Panc1 (cell line): ENCODE results near the gene PTEN. TPM values are rescaled to one million over a fixed set of nuclear protein-coding genes. Genes with fewer than 3 reads are reported as not detected.

Source experiments
- ATAC-seq: fragments of 200-7000 bp; cut with Tn5 transposase; 2 replicates; pipeline ENCODE4 v1.9.1; 2020; ENCODE audit warnings: mild to moderate bottlenecking, moderate library complexity
- BruUV-seq: library from RNA; stranded (reverse); fragments of 400-500 nt; replicated peaks from 2 replicates; lab custom pipeline; 2021; lab: Mats Ljungman, UMichigan
- CTCF ChIA-PET: fragments of 300-600 bp; sonication (Branson Sonifier 250); formaldehyde crosslinking; loops from one replicate; lab custom pipeline; 2022; ENCODE audit warnings: antibody characterized with exemption; lab: Charles Lee
- POLR2A ChIA-PET: fragments of 300-600 bp; sonication (Branson Sonifier 250); formaldehyde crosslinking; loops from one replicate; lab custom pipeline; 2022; ENCODE audit warnings: antibody characterized with exemption; lab: Charles Lee
- DNase-seq: peaks from one replicate; pipeline ENCODE4 v3.0.0-alpha.2; 2010; ENCODE audit warnings: low read depth, low spot score
- H3K27ac ChIP-seq: 2 replicates; pipeline ENCODE4 v1.5.1; 2011; ENCODE audit warnings: mild to moderate bottlenecking, low read length, inconsistent platforms
- H3K27me3 ChIP-seq: fragments of 200-500 bp; sonication (Bioruptor generic); 2 replicates; pipeline ENCODE4 v1.6.0; 2014; ENCODE audit warnings: low read length, inconsistent platforms; ENCODE audit not compliant: control insufficient read depth, insufficient read depth
- H3K36me3 ChIP-seq: fragments of 200-500 bp; sonication (Bioruptor generic); 2 replicates; pipeline ENCODE4 v1.5.1; 2014; ENCODE audit warnings: inconsistent platforms, mild to moderate bottlenecking, low read length, moderate library complexity; ENCODE audit not compliant: control insufficient read depth, insufficient read depth
- H3K4me1 ChIP-seq: 2 replicates; pipeline ENCODE4 v1.5.1; 2011; ENCODE audit warnings: inconsistent platforms, mild to moderate bottlenecking, low read length, moderate library complexity; ENCODE audit not compliant: control insufficient read depth, insufficient read depth
- H3K4me3 ChIP-seq, 2 experiments: 2 replicates each; pipeline ENCODE4 v1.5.1; 2011 to 2012; ENCODE audit warnings: low read depth in 2 of 2, low read length in 2 of 2, mild to moderate bottlenecking in 2 of 2, inconsistent platforms in 1 of 2, moderate library complexity in 1 of 2
- H3K9me3 ChIP-seq: fragments of 200-500 bp; sonication (Bioruptor generic); 2 replicates; pipeline ENCODE4 v1.5.1; 2014; ENCODE audit warnings: low read depth, mild to moderate bottlenecking, inconsistent platforms, low read length, moderate library complexity; ENCODE audit not compliant: control insufficient read depth, insufficient read depth
- CTCF ChIP-seq: fragments of 450-650 bp; IDR thresholded peaks from 2 replicates; pipeline ENCODE4 v1.5.1; 2017; ENCODE audit warnings: mild to moderate bottlenecking
- POLR2AphosphoS5 ChIP-seq: IDR thresholded peaks from 2 replicates; pipeline ENCODE4 v1.6.1; 2012; ENCODE audit warnings: mild to moderate bottlenecking, low read depth, low read length, moderate library complexity
- REST ChIP-seq, 2 experiments: IDR thresholded peaks; 2 replicates each; pipeline ENCODE4 v1.6.1; 2011 to 2012; ENCODE audit warnings: low read depth in 2 of 2, control low read depth in 1 of 2, low read length in 1 of 2, mild to moderate bottlenecking in 1 of 2, moderate library complexity in 1 of 2; ENCODE audit not compliant: insufficient read depth in 1 of 2
- SIN3A ChIP-seq: IDR thresholded peaks from 2 replicates; pipeline ENCODE4 v1.6.1; 2012; ENCODE audit warnings: low read depth, mild to moderate bottlenecking, low read length, moderate library complexity, borderline replicate concordance; ENCODE audit not compliant: insufficient read depth
- TCF7L2 ChIP-seq: IDR thresholded peaks from 2 replicates; pipeline ENCODE4 v1.6.1; 2011; ENCODE audit warnings: mild to moderate bottlenecking, low read depth, low read length, inconsistent platforms
- in situ Hi-C: cut with HindIII; loops from 2 replicates; pipeline ENCODE4 v1.10.0; 2016; ENCODE audit warnings: low sequenced_read_pairs, low pct_unique_long_range_greater_than_20kb
- intact Hi-C: fragments of 100-400 bp; cut with micrococcal nuclease; formaldehyde crosslinking; loops from one replicate; pipeline ENCODE4 v1.10.0; 2022; ENCODE audit not compliant: unreplicated experiment
- total RNA-seq: library from RNA; stranded (reverse); gene quantifications from one replicate; pipeline ENCODE4 v1.2.1, GENCODE V29; 2021; ENCODE audit not compliant: unreplicated experiment

Gene PTEN
- total RNA-seq, 1 experiment from 2014 or later, result 88.9 TPM

- Histone ChIP-seq H3K27me3 (no peaks in the 10 kb centered on the region), H3K9me3 (peaks cover 7% of the 10 kb centered on the region; the same call in 1 of the 2 replicates), H3K36me3 (no peaks in the 10 kb centered on the region), H3K4me1 (no peaks in the 10 kb centered on the region; the same call in 1 of the 2 replicates), H3K27ac (no peak overlapping the region), H3K4me3 (no peak overlapping the region)
- DNase-seq, result no peak
- TF ChIP-seq REST (IDR thresholded peaks at IDR 0.05; ENCODE audit: insufficient read depth in 1 of 2, low read depth in 2 of 2, low read length in 1 of 2) (no peak), CTCF (no peak), SIN3A (no peak), POLR2AphosphoS5 (no peak), TCF7L2 (no peak)
- ATAC-seq, result no peak
- ChIA-PET POLR2A (no interaction called here), CTCF (no interaction called here)
- intact Hi-C loops (no loop called here), in situ Hi-C loops (no loop called here)
- no TSS peak for BruUV-seq
Measured at GRCh38 chr10:87913156-87913921, 49.9 kb downstream of the PTEN start.

- Histone ChIP-seq H3K4me3 (no peak overlapping the region), H3K27me3 (no peaks in the 10 kb centered on the region), H3K4me1 (no peaks in the 10 kb centered on the region; the same call in 1 of the 2 replicates), H3K36me3 (no peaks in the 10 kb centered on the region), H3K27ac (no peak overlapping the region), H3K9me3 (peaks cover 7% of the 10 kb centered on the region; the same call in 1 of the 2 replicates)
- intact Hi-C loops (no loop called here), in situ Hi-C loops (no loop called here)
- no TSS peak for BruUV-seq
- CTCF ChIA-PET, result no interaction called here
- DNase-seq (no peak), ATAC-seq (no peak)
- POLR2A ChIA-PET, result interaction anchor here (0.6 kb wide), 1 partner anchor 26 kb away, joined by 4 read pairs; no protein-coding TSS in a partner anchor
- no peak for TF ChIP-seq CTCF
- no peak for TF ChIP-seq TCF7L2
- TF ChIP-seq POLR2AphosphoS5, result no peak
- no peak for TF ChIP-seq SIN3A
- no peak for TF ChIP-seq REST (IDR thresholded peaks at IDR 0.05; ENCODE audit: insufficient read depth in 1 of 2, low read depth in 2 of 2, low read length in 1 of 2)
Measured at GRCh38 chr10:87915406-87915805, 52.0 kb downstream of the PTEN start.
